HUES64 (cell line): ENCODE data around the gene SORL1-AS1.

Experiments used
- H3K27ac ChIP-seq: 2 replicates; pipeline ENCODE4 v1.7.0; 2013; ENCODE audit warnings: low read depth, low read length, inconsistent platforms
- H3K27me3 ChIP-seq: 2 replicates; pipeline ENCODE4 v1.6.1; 2013; ENCODE audit warnings: mild to moderate bottlenecking, low read length; ENCODE audit not compliant: insufficient read depth
- H3K36me3 ChIP-seq: 2 replicates; pipeline ENCODE4 v1.6.1; 2013; ENCODE audit warnings: mild to moderate bottlenecking, low read length; ENCODE audit not compliant: insufficient read depth
- H3K4me1 ChIP-seq: 2 replicates; pipeline ENCODE4 v1.6.1; 2013; ENCODE audit warnings: mild to moderate bottlenecking, low read length, moderate library complexity; ENCODE audit not compliant: insufficient read depth
- H3K4me3 ChIP-seq: 2 replicates; pipeline ENCODE4 v1.5.1; 2013; ENCODE audit warnings: mild to moderate bottlenecking, low read length, moderate library complexity
- H3K9ac ChIP-seq: 2 replicates; pipeline ENCODE4 v1.6.1; 2013; ENCODE audit warnings: mild to moderate bottlenecking, low read depth, low read length
- H3K9me3 ChIP-seq: 2 replicates; pipeline ENCODE4 v1.6.1; 2013; ENCODE audit warnings: low read depth, low read length; ENCODE audit not compliant: insufficient read depth
- WGBS: fragments of 150-250, 120-280 bp; methylation state at CpG from one replicate; pipeline ENCODE4 v1.1.7; 2013; ENCODE audit warnings: missing lambda C conversion rate; 5-methylcytosine and 5-hydroxymethylcytosine counted together

SORL1-AS1 gene

DNA sequence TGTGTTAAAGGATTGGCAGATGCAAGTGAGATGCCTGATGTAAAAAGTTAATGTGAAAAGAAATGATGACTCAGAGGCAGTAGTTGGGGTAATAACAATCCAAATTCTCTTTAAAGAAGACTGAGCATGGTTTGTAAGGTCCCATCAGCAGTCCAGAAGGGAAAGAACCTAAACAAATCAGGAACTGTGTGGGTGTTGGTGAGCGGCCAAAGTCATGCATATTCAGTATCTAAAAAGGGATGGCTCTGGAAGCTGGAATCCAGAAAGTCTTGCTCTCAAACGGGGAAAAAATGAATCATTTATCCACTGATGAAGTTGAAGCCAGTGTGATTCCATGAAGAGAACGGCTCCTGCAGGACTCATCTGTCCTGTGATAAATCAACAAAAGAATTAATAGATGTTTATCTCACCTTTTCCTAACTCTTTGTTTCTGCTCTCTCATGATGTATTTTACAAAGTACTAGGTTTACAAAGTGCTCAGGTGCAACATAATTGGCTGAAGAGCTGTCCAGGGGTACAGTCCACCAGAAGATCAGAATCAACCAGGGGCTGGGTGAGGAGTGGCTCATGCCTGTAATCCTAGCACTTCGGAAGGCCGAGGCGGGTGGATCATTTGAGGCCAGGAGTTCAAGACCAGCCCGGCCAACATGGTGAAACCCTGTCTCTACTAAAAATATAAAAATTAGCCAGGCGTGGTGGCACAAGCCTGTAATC, 20.5 kb upstream of the SORL1-AS1 start:
- 95% methylated on average over 8 of the region's 8 CpGs for WGBS
- Histone ChIP-seq H3K27me3 (no peaks in the 10 kb centered on the region), H3K4me3 (no peak overlapping the region)

DNA sequence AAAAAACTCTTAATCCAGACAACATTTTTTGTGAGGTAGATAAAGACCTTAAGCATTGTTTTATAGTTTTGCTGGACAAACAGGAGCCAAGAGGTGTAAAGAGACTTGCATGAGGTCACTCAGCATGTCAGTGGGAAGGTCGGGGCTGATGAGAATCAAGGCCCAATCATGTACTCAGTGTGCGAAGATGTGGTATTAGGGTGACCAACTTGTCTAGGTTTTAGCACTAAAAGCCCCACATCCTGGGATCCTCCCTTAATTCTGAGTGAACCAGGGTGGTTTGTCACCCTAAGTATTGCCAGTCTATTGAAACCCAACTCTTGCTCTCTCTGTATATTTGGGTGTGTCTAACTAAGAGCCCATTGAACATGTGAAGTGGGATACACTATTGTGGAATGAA, 19.5 kb upstream of the SORL1-AS1 start:
- peaks cover 20% of the 10 kb centered on the region for H3K4me1 ChIP-seq
- WGBS, result 92% methylated on average over 2 of the region's 2 CpGs
- H3K36me3 ChIP-seq, result peaks cover 18% of the 10 kb centered on the region
- no peaks in the 10 kb centered on the region for H3K9me3 ChIP-seq
- H3K27me3 ChIP-seq, result no peaks in the 10 kb centered on the region
- H3K9ac ChIP-seq, result no peak overlapping the region
- H3K4me3 ChIP-seq, result no peak overlapping the region
- H3K27ac ChIP-seq, result no peak overlapping the region

More for the DNA sequence above, 20.5 kb upstream of the SORL1-AS1 start:
- H3K9me3 ChIP-seq, result no peaks in the 10 kb centered on the region
- H3K4me1 ChIP-seq, result peaks cover 13% of the 10 kb centered on the region
- no peak overlapping the region for H3K9ac ChIP-seq
- no peak overlapping the region for H3K27ac ChIP-seq
- H3K36me3 ChIP-seq, result peaks cover 18% of the 10 kb centered on the region

DNA sequence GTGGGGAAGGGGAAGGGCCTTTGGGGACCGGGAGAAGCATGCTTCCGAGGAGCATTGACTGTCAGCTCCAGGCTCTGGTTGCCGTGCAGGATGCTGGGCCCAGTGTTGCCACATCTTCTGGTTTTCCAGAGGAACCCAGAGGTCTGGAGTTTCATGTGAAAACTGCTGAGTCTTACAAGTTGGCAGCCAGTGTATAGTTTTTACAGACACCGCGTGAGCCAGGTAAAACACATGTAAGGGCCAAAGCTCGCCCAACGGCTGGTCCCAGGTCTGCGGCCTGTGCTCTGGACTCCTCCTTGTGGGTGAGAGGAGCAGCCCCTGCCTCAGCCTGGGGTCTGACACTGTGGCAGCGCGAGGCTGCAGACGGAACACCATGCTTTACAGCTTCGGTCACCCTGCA, 18.4 kb upstream of the SORL1-AS1 start:
- 95% methylated on average over 12 of the region's 12 CpGs for WGBS
- Histone ChIP-seq H3K9me3 (no peaks in the 10 kb centered on the region), H3K27ac (no peak overlapping the region), H3K4me3 (no peak overlapping the region), H3K9ac (no peak overlapping the region), H3K4me1 (peaks cover 25% of the 10 kb centered on the region), H3K36me3 (peaks cover 18% of the 10 kb centered on the region), H3K27me3 (no peaks in the 10 kb centered on the region)

DNA sequence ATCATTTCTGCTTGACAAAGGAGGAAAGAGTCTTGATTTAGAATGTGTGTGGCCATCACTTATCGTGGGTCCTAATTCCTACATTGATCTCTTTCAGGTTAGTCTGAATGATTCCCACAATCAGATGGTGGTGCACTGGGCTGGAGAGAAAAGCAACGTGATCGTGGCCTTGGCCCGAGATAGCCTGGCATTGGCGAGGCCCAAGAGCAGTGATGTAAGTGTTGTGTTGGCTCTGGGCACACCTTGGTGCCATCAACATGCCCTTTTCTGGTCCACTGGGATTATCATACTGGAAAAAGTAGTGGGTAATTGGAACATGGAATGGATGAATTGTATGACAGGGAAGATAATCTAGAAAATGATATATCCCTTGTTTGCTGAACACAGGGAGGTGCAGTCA, 17.1 kb upstream of the SORL1-AS1 start:
- WGBS, result 94% methylated on average over 5 of the region's 5 CpGs
- H3K9ac ChIP-seq, result no peak overlapping the region
- no peak overlapping the region for H3K27ac ChIP-seq
- peaks cover 18% of the 10 kb centered on the region for H3K36me3 ChIP-seq
- H3K4me1 ChIP-seq, result peaks cover 33% of the 10 kb centered on the region
- H3K9me3 ChIP-seq, result no peaks in the 10 kb centered on the region
- H3K27me3 ChIP-seq, result no peaks in the 10 kb centered on the region
- H3K4me3 ChIP-seq, result no peak overlapping the region

DNA sequence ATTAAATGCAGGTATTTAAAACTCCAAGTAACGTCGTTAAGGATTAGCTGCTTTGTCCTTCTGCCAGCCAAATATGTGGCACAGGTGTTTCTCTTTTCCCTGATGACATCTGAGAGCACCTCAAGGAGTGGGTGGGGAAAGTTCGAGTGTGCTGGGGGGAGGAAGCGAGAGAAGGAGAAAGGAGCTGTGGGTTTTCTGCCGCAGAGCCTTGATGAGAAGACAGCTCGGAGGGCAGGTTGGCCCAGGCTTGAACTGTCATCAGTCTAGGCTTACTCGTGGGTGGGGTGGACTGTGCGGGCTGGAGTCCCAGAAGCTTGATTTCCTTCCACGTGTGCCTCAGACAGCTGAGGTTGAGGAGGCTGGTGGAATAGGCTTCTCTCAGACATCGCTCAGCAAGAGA, 15.2 kb upstream of the SORL1-AS1 start:
- H3K27me3 ChIP-seq, result no peaks in the 10 kb centered on the region
- H3K27ac ChIP-seq, result no peak overlapping the region
- H3K36me3 ChIP-seq, result peaks cover 18% of the 10 kb centered on the region
- 74% methylated on average over 10 of the region's 10 CpGs for WGBS
- H3K9ac ChIP-seq, result no peak overlapping the region
- no peaks in the 10 kb centered on the region for H3K9me3 ChIP-seq
- no peak overlapping the region for H3K4me3 ChIP-seq
- H3K4me1 ChIP-seq, result peaks cover 52% of the 10 kb centered on the region

DNA sequence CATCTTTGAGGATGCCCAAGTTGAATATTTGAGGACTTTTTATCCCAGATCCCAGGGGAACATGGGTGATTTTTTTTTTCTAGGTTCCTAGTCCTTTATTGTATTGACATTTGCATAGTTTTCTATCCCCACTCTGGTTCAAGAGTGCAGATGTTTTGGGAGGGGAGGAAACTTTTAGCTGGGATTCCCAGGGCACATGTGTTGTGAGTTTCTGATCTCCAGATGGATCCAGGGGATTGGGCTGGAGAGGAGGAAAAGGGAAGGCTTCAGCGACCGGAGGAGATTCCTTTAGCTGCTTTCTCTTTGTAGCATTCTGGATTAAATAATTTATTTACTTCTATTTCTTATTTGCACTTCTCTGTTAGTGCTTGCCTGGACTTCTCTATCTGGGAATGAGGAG, 14.7 kb upstream of the SORL1-AS1 start:
- no peak overlapping the region for H3K4me3 ChIP-seq
- peaks cover 52% of the 10 kb centered on the region for H3K4me1 ChIP-seq
- no peaks in the 10 kb centered on the region for H3K9me3 ChIP-seq
- WGBS, result 92% methylated on average over 2 of the region's 2 CpGs
- no peaks in the 10 kb centered on the region for H3K27me3 ChIP-seq
- H3K9ac ChIP-seq, result no peak overlapping the region
- H3K36me3 ChIP-seq, result peaks cover 18% of the 10 kb centered on the region
- H3K27ac ChIP-seq, result peak overlapping the region; percentile 47

DNA sequence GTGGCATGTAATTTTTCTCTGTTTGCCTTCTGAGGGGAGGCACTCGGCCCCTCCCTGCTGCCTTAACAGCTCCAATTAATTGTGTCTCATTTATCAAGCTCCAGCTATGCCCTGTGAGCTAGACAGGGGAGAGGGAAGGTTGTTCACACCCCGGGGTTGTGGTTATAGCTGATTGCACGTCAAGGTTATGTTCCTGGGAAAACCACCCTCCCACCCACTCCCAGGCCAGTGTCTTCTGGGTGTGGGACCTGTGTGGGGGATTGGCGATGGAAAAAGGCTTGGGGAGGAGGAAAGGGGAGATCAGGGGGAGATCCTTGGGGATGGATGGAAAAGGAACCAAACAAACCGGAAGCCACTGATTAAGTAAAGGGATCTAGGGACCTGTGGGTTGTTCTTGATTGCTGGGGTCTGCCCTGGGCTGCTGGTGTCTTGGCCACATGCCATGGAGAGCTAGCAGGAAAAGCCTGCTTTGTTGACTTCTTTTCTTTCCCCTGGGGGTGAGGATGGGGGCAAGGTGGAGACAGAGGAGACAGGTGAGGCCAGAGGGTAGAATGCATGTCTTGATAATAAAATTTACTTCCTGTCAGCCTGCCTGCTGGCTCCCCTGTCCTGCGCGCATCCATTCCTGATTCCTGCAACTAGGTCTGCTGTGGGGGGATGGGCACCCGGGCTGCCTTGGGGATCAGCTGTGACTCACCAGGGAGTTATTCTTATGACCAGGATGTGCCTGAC, 13.5 kb upstream of the SORL1-AS1 start:
- Histone ChIP-seq H3K9ac (peak overlapping the region; percentile 49), H3K36me3 (peaks cover 12% of the 10 kb centered on the region), H3K9me3 (no peaks in the 10 kb centered on the region), H3K27ac (peak overlapping the region; percentile 57), H3K4me3 (peak overlapping the region; percentile 13; the same call in 1 of the 2 replicates), H3K27me3 (no peaks in the 10 kb centered on the region), H3K4me1 (peaks cover 54% of the 10 kb centered on the region)
- WGBS, result 34% methylated on average over 5 of the region's 8 CpGs

DNA sequence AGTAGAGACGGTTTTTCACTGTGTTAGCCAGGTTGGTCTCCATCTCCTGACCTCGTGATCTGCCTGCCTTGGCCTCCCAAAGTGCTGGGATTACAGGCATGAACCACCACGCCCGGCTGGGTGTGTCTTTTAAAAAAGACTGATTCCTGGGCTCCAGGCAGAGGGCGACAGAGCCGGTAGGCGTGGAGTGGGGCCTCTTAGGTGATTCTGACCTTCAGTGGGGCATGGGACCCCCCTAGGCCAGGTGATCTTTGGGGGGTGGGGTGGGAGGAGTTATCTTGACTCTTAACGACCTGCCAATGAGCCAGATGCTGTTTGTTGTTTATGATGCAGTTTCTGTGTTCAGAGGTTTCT, 12.9 kb upstream of the SORL1-AS1 start:
- WGBS, result 58% methylated on average over 8 of the region's 8 CpGs
- H3K9me3 ChIP-seq, result no peaks in the 10 kb centered on the region
- H3K27ac ChIP-seq, result peak overlapping the region; percentile 57
- H3K36me3 ChIP-seq, result peaks cover 7% of the 10 kb centered on the region
- no peaks in the 10 kb centered on the region for H3K27me3 ChIP-seq
- peaks cover 60% of the 10 kb centered on the region for H3K4me1 ChIP-seq
- peak overlapping the region; percentile 49; the same call in 1 of the 2 replicates for H3K9ac ChIP-seq
- no peak overlapping the region for H3K4me3 ChIP-seq

DNA sequence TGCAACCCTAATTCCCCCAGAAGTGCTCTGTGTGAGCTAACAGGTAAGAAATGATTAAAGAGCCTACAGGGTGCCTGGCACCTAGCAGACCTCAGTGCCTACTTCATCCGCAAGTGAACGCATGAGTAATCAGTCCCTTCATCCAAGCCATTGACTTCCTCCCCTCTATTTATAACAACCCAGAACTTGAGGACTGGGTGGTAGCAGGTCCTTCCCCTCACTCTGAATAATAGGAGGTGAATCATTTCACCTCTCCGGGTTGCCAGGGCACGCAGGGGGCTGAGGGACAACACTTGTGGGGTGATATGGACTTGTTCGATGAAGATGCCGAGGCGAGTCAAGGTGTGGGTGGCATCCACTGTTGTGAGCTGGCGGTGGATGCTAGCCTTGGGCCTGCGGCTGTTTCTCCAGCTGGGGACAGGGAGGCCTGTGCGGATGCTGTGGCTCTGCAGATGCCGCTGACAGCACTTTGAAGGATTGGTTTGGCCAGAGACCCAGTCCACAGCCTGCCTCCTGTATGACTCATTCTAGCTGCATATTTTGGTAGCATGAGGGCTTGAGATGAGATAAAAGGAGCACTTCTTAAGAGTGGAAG, 11.7 kb upstream of the SORL1-AS1 start:
- Histone ChIP-seq H3K9ac (no peak overlapping the region), H3K27me3 (no peaks in the 10 kb centered on the region), H3K4me1 (peaks cover 63% of the 10 kb centered on the region), H3K36me3 (no peaks in the 10 kb centered on the region), H3K4me3 (no peak overlapping the region), H3K9me3 (no peaks in the 10 kb centered on the region), H3K27ac (no peak overlapping the region; the same call in 1 of the 2 replicates)
- WGBS, result 64% methylated on average over 11 of the region's 11 CpGs

DNA sequence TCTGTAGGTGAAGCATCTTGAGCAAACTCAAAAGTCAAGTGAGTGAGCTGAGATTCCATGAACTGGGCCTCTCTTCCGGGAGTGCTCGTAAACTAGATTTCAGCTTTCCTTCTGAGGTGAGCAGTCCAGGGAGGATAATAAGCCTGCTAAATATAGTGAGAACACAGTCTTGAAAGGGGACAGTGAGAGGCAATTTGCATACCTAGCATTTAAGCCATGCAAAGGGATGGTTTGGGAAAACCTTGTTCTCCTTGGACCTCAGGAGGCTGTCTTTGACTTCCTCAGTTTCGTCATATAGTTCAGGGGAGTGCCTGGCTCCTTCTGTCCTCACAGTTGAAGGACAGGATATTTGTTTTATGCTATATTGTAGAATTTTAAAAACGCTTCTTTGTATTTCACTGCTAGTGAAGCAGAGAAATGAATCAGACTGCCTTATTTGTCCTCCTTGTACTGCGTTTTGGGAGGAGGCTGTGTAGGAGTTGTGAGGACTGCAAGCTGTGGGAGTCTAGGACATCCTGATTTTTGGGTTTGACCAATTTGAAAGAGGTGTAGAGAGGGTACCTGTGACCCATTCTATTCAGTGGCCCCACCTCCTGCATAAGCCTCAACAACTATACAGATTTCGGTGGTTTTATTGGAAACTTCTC, 11.0 kb upstream of the SORL1-AS1 start:
- no peak overlapping the region for H3K27ac ChIP-seq
- no peaks in the 10 kb centered on the region for H3K9me3 ChIP-seq
- H3K4me3 ChIP-seq, result no peak overlapping the region
- no peaks in the 10 kb centered on the region; the same call in 1 of the 2 replicates for H3K36me3 ChIP-seq
- H3K9ac ChIP-seq, result no peak overlapping the region
- 92% methylated on average over 6 of the region's 6 CpGs for WGBS
- H3K27me3 ChIP-seq, result no peaks in the 10 kb centered on the region
- peaks cover 67% of the 10 kb centered on the region for H3K4me1 ChIP-seq

DNA sequence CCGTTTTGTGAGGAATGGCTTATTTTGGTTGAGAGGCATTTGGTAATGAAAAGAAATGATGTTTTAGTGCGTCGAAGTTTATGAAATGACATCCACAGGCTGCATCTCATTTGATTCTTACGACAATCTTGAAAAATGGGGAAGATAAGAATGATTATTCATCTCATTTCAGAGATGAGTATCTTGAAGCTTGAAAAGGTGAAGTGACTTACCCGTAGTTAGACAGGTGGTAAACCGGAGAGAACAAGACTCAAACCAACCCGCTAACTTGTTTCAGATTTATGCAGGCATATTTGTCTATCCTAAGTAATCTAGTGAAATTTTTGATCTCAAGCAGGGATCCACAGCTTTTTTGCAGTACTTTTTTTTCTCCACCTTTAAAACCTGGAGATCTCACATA, 9.1 kb upstream of the SORL1-AS1 start:
- H3K4me3 ChIP-seq, result no peak overlapping the region
- no peak overlapping the region for H3K9ac ChIP-seq
- H3K27ac ChIP-seq, result no peak overlapping the region
- no peaks in the 10 kb centered on the region; the same call in 1 of the 2 replicates for H3K36me3 ChIP-seq
- no peaks in the 10 kb centered on the region for H3K9me3 ChIP-seq
- peaks cover 70% of the 10 kb centered on the region for H3K4me1 ChIP-seq
- WGBS, result 93% methylated on average over 7 of the region's 7 CpGs
- H3K27me3 ChIP-seq, result no peaks in the 10 kb centered on the region
